Measurements from ENCODE around the gene WDR1. TPM values are rescaled to one million over a fixed set of nuclear protein-coding genes. Genes with fewer than 3 reads are reported as not detected.

Gene WDR1
- total RNA-seq, 1 experiment from 2014 or later, result 367 TPM

DNA sequence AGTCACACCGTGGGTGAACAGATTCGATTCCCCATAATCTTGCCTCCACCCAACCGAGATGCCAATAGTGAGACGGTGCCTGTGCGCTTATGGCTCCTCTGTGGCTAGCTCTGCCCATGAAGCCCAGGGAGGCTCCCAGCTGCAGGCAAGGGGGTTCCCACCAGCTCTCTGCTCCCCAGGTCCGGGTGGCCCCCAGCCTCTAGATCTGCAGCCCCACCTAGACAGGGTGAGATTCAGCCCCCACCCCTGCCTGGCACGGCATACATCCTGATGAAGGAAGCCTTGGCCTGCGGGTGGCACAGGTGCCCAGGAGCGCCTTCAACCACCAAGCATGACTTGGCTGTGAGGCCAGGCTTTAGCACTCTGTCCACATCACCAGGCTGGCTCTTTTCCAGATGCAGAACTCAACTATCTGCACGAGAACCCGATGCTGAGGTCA, 40.6 kb downstream of the WDR1 start:
- WGBS (ENCODE audit: extremely low coverage, insufficient read length, low lambda C conversion rate), result no CpG with 5 or more reads among the region's 11 CpGs
- H3K4me1 Mint-ChIP-seq, result no peaks in the 10 kb centered on the region

More for the DNA sequence above, 40.6 kb downstream of the WDR1 start:
- no peak overlapping the region for H3K9ac ChIP-seq (ENCODE audit: extremely low read depth, insufficient read length, low read length)
- H3K23me2 ChIP-seq (ENCODE audit: insufficient read length, low read depth, low read length, poor library complexity, severe bottlenecking), result no peaks in the 10 kb centered on the region
- DNase-seq, result no peak
- no peak overlapping the region for H4K8ac ChIP-seq (replicated peaks; ENCODE audit: insufficient read length, low read depth, low read length)
- no peak overlapping the region for H3K18ac ChIP-seq (ENCODE audit: insufficient read length, low read depth, low read length)
- no peak overlapping the region for H3T11ph ChIP-seq (ENCODE audit: low read length)
- peaks cover 3% of the 10 kb centered on the region for H4K20me1 ChIP-seq (ENCODE audit: control insufficient read depth, insufficient read depth, insufficient read length)
- H3K4ac ChIP-seq (ENCODE audit: low read depth, low read length), result no peak overlapping the region
- H4K91ac ChIP-seq (ENCODE audit: insufficient read length, low read depth, low read length), result no peak overlapping the region
- no peak overlapping the region for H3K56ac ChIP-seq (ENCODE audit: insufficient read length, low read depth, low read length)
- Mint-ChIP-seq H3K9me3 (no peaks in the 10 kb centered on the region), H3K36me3 (ENCODE audit: insufficient read depth in 1 of 3, low read depth in 3 of 3) (peaks cover 40 to 96% (median 89%) of the 10 kb centered on the region in 3 experiments; a peak in 6 of 7 replicates), H3K4me3 (no peak overlapping the region), H3K27me3 (ENCODE audit: low read depth) (no peaks in the 10 kb centered on the region; the same call in 1 of the 2 replicates), H3K27ac (no peak overlapping the region; a peak in 2 of 7 replicates)
- no peaks in the 10 kb centered on the region for H3K79me2 ChIP-seq (ENCODE audit: insufficient read depth, low read length)
- no peak overlapping the region for H3K14ac ChIP-seq (ENCODE audit: insufficient read depth, low read length)
- no peak overlapping the region for H2BK20ac ChIP-seq (ENCODE audit: low read depth, low read length, poor library complexity, severe bottlenecking)
- H3K4me2 ChIP-seq (ENCODE audit: insufficient read depth, insufficient read length, low read length), result no peak overlapping the region
- H2BK12ac ChIP-seq (ENCODE audit: insufficient read length, low read depth, low read length), result no peak overlapping the region
- TF ChIP-seq, protein P1, sequence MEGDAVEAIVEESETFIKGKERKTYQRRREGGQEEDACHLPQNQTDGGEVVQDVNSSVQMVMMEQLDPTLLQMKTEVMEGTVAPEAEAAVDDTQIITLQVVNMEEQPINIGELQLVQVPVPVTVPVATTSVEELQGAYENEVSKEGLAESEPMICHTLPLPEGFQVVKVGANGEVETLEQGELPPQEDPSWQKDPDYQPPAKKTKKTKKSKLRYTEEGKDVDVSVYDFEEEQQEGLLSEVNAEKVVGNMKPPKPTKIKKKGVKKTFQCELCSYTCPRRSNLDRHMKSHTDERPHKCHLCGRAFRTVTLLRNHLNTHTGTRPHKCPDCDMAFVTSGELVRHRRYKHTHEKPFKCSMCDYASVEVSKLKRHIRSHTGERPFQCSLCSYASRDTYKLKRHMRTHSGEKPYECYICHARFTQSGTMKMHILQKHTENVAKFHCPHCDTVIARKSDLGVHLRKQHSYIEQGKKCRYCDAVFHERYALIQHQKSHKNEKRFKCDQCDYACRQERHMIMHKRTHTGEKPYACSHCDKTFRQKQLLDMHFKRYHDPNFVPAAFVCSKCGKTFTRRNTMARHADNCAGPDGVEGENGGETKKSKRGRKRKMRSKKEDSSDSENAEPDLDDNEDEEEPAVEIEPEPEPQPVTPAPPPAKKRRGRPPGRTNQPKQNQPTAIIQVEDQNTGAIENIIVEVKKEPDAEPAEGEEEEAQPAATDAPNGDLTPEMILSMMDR (conservative IDR thresholded peaks at IDR 0.05), result no peak
- H3K27me3 ChIP-seq (ENCODE audit: insufficient read depth, low read length), result no peaks in the 10 kb centered on the region
- H3K79me1 ChIP-seq (ENCODE audit: insufficient read depth, low read depth, low read length, poor library complexity, severe bottlenecking), result no peaks in the 10 kb centered on the region
- no peak overlapping the region for H3K27ac ChIP-seq (ENCODE audit: insufficient read length, low read depth, low read length)
- no peak overlapping the region for H2AFZ ChIP-seq (ENCODE audit: low read length)
- no peak overlapping the region for H2BK15ac ChIP-seq (ENCODE audit: low read depth, low read length)
- H4K5ac ChIP-seq (ENCODE audit: insufficient read length, low read depth, low read length), result no peak overlapping the region
- no peak overlapping the region for H2AK5ac ChIP-seq (ENCODE audit: insufficient read length, low read length)
- no peak overlapping the region for H2BK120ac ChIP-seq (ENCODE audit: low read depth, low read length, poor library complexity, severe bottlenecking)
- H3K23ac ChIP-seq (ENCODE audit: insufficient read length, low read depth, low read length), result no peak overlapping the region
- no peaks in the 10 kb centered on the region for H3K9me3 ChIP-seq (ENCODE audit: control insufficient read depth, low read depth, low read length)
- H3K4me1 ChIP-seq (ENCODE audit: insufficient read depth, low read length), result no peaks in the 10 kb centered on the region
- H2BK5ac ChIP-seq (ENCODE audit: insufficient read length, low read length), result no peak overlapping the region

Data from H9 (cell line).